GM18517 (cell line): ENCODE data around the gene ACTA2.
A peak's percentile ranks its signal among the peaks of the same experiment; 100 is the strongest.
"Not testable (repeated sequence)": the region's sequence is repeated elsewhere in the genome, so short reads cannot be mapped to it uniquely, and the experiment has no call there.

Experiments
- ATAC-seq: cut with Tn5 transposase; IDR thresholded peaks from one replicate; pipeline ENCODE4 v1.9.1; 2021; ENCODE audit warnings: mild to moderate bottlenecking, moderate library complexity; ENCODE audit not compliant: unreplicated experiment

The ACTA2 gene

DNA sequence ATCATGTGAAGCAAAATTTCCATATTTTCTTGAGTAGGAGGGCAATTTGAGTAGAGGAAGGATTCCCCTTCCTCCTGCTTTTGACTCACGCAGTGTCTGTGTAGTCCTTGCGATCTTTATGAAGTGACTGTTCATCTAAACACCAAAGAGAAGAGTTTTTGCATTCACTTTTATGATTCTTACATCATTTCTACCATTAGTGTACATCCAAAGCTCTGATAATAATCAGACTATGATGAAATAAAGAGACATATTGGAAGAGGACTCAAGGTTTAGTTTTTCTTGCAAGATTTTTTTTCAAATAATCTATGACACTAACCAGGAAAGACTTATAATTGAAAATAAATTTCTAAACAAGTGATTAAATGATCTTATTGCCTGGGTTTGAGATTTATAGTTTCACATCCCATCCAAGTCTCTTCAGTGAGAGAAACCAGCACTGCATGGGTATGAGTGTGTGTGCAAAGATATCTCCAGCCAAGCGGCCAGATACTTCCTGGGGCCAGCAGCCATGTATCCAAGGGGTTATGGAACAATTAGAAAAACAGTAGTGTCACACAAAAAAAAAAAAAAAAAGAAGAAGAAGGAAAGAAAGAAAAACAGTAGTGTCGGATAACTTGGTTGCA is 2.0 kb upstream of the ACTA2 start:
- no peak for ATAC-seq

DNA sequence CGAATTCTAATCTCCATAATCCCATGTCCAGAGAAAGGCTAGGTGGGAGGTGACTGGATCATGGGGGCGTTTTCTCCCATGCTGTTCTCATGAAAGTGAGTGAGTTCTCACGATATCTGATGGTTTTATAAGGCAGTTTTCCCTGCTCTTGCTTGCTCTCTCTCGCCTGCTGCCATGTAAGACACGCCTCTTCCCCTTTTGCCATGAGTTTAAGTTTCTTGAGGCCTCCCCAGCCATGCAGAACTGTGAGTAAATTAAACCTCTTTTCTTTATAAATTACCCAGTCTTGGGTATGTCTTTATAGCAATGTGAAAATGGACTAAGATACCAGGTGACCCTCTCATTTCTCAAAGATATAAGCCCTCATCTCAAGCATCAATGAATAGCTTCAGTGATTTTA is 1.1 kb upstream of the ACTA2 start:
- ATAC-seq, result no peak

GRCh38 chr10:88949912-88950837 is 2.4 kb downstream of the ACTA2 start:
- no peak for ATAC-seq

- ATAC-seq, result no peak
Observed at GRCh38 chr10:88949051-88949450, 3.5 kb downstream of the ACTA2 start.

DNA sequence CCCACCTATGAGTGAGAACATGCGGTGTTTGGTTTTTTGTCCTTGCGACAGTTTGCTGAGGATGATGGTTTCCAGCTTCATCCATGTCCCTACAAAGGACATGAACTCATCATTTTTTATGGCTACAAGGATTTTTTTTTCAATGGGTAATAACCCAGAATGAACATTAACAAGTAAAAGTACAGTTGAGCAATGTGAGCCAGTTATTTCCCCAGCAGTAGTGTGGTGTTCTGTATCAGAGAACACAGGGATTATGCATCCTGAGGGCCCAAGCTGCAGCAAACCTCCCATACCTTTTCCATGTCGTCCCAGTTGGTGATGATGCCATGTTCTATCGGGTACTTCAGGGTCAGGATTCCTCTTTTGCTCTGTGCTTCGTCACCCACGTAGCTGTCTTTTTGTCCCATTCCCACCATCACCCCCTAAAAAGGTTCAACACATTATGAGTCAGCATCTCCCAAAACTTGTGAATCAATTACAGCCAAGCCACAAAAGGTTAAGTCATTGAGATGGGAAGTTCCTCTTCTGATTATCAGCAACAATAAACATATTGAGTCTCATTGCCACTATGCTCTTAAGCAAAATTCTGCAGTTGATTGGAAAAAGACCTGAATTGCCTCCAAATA is 5.5 kb downstream of the ACTA2 start:
- ATAC-seq, result no peak

- no peak for ATAC-seq
Observed at GRCh38 chr10:88946200-88946599, 6.4 kb downstream of the ACTA2 start.

DNA sequence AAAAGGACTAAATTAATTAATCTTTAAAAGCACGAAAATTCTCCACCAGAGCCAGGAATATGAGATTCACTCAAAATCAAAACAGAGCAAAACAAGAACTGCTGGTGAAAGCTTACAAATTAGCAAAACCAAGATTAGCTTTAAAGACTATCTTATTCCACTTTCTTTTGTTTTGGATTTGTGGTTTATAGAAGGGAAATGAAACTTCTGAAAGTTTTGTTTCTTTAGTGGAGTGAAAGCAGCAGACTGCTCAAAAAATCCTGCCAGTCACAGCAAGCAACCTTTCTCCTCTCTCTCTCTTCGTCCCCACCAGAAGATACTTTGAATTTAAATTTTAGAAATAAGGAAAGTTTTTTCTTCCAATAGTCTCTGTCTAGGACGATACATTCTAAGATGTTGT is 7.8 kb downstream of the ACTA2 start:
- peak; percentile 70 for ATAC-seq

GRCh38 chr10:88943778-88944177 is 8.8 kb downstream of the ACTA2 start:
- ATAC-seq, result no peak

- ATAC-seq, result no peak
Observed at GRCh38 chr10:88941026-88941425, 11.5 kb downstream of the ACTA2 start.

- no peak for ATAC-seq
Observed at GRCh38 chr10:88938938-88939337, 13.6 kb downstream of the ACTA2 start.

- no peak for ATAC-seq
Observed at GRCh38 chr10:88938039-88938438, 14.5 kb downstream of the ACTA2 start.

GRCh38 chr10:88936656-88937055 is 15.9 kb downstream of the ACTA2 start:
- ATAC-seq, result no peak

DNA sequence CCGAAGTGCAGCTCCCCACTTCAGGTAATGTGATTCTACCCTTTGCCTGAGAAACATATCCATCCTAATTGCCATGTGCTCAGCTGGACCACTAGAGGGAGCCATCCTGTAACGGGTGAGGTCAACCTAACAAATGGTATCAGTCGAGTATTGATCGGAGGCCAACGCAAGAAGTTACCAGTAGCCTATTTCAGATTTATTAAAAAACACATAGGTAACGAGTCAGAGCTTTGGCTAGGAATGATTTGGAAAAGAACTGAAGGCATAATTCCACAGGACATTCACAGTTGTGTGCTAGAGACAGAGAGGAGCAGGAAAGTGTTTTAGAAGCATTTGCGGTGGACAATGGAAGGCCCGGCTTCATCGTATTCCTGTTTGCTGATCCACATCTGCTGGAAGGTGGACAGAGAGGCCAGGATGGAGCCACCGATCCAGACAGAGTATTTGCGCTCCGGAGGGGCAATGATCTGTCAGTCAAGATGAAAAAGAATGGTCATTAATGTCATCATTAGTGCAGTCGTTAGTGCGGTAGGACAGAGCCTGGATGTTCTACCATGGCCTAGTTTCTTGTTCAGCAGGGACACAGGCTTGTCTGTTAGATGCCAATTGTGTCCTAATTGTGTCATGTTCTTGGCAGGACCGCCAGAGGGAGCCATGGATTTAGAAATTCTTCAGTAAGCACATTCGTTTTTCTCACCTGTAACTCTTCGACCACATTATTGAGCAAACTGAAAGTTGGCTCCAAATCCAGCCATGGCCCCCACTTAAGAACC is 17.5 kb downstream of the ACTA2 start:
- ATAC-seq, result peak; percentile 59

GRCh38 chr10:88933564-88933963 is 19.0 kb downstream of the ACTA2 start:
- ATAC-seq, result no peak

DNA sequence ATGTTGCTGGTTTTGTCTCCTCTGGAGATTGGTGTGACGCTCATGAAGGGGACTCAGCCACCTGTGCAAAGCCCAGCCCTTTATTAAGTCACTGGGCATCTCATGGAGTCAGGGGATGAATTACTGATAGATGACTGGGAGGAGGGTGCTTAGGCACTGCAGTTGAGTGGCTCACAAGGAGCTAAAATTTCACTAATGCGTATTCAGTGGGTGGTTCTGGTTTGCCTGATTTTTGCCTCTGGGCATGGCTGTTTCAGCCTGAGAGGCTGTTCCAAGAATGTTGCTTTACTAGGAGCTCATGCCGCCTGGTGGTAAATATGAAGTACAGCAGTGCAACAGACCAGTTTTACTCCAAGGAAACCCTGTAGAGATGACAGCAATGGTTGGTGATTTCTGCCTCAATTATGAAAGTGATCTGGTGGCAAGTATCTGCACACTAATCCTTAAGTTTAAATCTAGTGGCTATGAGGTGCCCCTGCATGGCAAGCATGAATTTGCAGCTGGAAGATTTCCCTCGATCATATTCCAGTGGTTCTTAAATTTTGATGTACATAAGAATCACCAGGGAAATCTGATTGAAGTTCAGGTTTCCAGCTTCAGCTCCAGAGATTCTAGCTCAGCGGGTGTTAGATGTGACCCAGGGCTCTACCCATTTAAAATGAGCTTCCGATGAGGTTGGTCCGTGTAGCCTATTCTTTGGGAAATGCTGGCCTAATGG is 19.9 kb downstream of the ACTA2 start:
- ATAC-seq, result peak; percentile 69

DNA sequence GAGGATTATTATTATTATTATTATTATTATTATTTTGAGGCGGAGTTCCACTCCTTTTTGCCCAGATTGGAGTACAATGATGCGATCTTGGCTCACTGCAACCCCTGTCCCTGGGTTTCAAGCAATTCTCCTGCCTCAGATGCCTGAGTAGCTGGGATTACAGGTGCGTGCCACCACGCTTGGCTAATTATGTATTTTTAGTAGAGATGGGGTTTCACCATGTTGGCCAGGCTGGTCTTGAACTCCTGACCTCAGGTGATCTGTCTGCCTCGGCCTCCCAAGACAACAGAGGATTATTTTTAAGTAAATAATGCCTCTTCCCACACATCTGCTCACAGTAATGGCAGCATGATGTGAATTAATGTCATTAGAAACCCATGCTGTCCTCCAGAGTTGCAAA is 20.5 kb downstream of the ACTA2 start:
- ATAC-seq, result not testable (repeated sequence)

DNA sequence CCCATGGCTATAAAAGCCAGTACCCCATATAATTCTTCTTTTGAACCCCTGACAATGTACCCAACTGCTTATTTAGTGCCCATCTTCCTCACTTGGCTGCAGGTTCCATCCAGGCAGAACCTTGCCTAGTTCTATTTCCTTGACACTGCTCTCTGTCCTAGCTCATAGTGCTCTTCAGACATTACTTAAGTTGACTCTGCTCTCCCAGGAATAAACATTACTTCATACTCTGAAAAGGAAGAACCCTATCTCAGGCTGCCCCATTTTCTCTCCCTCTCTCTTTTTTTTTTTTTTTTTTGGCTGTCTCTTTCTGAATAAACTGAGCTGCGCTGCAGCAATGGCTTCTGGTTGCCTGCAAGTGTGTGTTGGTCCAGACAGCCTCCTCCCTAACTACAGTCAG is 21.0 kb downstream of the ACTA2 start:
- no peak for ATAC-seq

GRCh38 chr10:88928254-88928653 is 24.3 kb downstream of the ACTA2 start:
- ATAC-seq, result no peak

DNA sequence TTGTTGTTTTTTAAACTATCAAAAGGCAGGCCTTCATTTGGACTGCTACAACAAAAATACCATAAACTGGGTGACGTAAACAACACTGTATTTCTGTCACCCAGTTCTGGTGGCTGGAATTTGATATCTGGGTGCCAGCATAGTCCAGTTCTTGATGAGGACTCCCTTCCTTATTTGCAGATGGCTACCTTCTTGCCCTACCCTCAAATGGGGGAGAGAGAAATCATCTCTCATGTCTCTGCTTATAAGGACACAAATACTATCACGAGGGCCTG is 25.2 kb downstream of the ACTA2 start:
- no peak for ATAC-seq

DNA sequence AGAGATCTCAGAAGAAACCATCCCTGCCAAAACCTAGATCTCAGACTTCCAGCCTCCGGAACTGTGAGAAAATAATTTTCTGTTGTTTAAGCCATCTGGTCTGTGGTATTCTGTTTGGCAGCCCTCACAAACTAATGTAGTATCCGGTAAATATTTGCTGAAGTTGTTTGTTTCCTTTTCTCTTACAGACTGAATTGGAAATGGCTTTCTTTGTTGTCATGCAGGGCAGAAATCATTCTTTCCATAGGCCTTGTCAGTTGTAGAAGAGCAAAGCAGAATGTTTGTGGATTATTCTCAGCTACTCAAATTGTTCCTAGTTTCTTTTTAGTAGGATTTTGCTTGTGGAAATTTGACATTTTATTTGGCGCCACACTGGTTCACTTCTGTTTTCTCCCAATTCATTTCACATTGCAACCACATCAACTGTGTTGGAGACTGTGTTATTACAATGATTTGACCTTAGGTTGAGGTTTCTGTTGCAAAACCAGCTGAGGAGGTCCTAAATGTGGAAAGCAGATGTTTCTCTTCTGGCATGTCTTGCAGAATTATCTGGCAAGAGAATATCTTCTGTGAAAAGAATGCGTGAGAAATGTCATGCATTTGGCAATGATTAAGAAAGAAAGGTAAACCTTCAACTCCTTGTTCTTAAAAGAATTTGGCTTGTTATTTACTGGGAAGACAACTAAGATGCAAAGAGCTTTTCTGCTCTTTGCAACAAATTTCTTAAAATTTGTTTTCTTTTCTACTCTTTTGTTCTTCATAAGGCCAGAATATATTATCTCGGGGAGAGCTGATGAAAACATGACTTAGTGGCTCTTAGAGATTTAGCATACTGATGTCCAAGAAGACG is 25.8 kb downstream of the ACTA2 start:
- no peak for ATAC-seq
